Lung (tissue), 12 donors: ENCODE data around the gene SH2D7. TPM values are rescaled to one million over a fixed set of nuclear protein-coding genes. Genes with fewer than 3 reads are reported as not detected.
A peak's percentile ranks its signal among the peaks of the same experiment; 100 is the strongest.

Experiments used
- ATAC-seq: fragments of 200-7000 bp; cut with Tn5 transposase; one replicate; pipeline ENCODE4 v1.9.1; 2020; ENCODE audit warnings: moderate number of reproducible peaks; ENCODE audit not compliant: insufficient read depth, low FRiP score
- DNase-seq, 3 donors: peaks; one replicate each; pipeline ENCODE4 v3.0.0-alpha.2; 2013 to 2017
- H3K27ac ChIP-seq, 2 donors: one replicate each; pipeline ENCODE4 v1.5.1; 2013; ENCODE audit warnings: mild to moderate bottlenecking in 2 of 2, moderate library complexity in 2 of 2, control low read depth in 1 of 2, inconsistent platforms in 1 of 2, low read depth in 1 of 2, low read length in 1 of 2
- H3K27me3 ChIP-seq, 3 donors: one replicate each; pipeline ENCODE4 v1.5.1; 2013; ENCODE audit warnings: low read length in 2 of 3; ENCODE audit not compliant: control insufficient read depth in 3 of 3, insufficient read depth in 3 of 3
- H3K36me3 ChIP-seq, 4 donors: one replicate each; pipeline ENCODE4 v1.5.1; 2013; ENCODE audit warnings: low read length in 4 of 4, mild to moderate bottlenecking in 1 of 4, moderate library complexity in 1 of 4; ENCODE audit not compliant: control insufficient read depth in 4 of 4, insufficient read depth in 4 of 4
- H3K4me1 ChIP-seq, 5 donors: one replicate each; pipeline ENCODE4 v1.5.1; 2013; ENCODE audit warnings: low read length in 5 of 5, mild to moderate bottlenecking in 2 of 5, moderate library complexity in 1 of 5; ENCODE audit not compliant: control insufficient read depth in 5 of 5, insufficient read depth in 5 of 5
- H3K4me3 ChIP-seq: one replicate; pipeline ENCODE4 v1.5.1; 2013; ENCODE audit warnings: mild to moderate bottlenecking, control low read depth, moderate library complexity
- H3K9ac ChIP-seq, 2 donors: one replicate each; pipeline ENCODE4 v1.5.1; 2013; ENCODE audit warnings: low read length in 2 of 2, control low read depth in 1 of 2; ENCODE audit not compliant: insufficient read depth in 1 of 2
- H3K9me3 ChIP-seq, 4 donors: one replicate each; pipeline ENCODE4 v1.5.1; 2013; ENCODE audit warnings: low read length in 3 of 4, mild to moderate bottlenecking in 1 of 4, moderate library complexity in 1 of 4; ENCODE audit not compliant: control insufficient read depth in 4 of 4, insufficient read depth in 3 of 4
- WGBS, 2 donors: extraction: QIAGEN DNeasy Blood & Tissue Kit; methylation state at CpG; one replicate each; pipeline ENCODE4 v1.1.7; 2013; 5-methylcytosine and 5-hydroxymethylcytosine counted together
- polyA plus RNA-seq, 2 donors: library from polyadenylated mRNA; stranded (reverse); fragments of 200-250 nt; gene quantifications; one replicate each; pipeline ENCODE4 v1.2.1, GENCODE V29; 2013
- total RNA-seq, 2 donors: library from RNA; depleted of rRNA in 1 of 2; stranded (reverse); fragments of >200 nt in 1 of 2; gene quantifications; one replicate each; pipeline ENCODE4 v1.2.1, GENCODE V29; 2014 to 2021
- TF ChIP-seq, protein P1 (sequence below): IDR thresholded peaks from 2 replicates; pipeline ENCODE4 v1.5.1; 2012; ENCODE audit warnings: mild to moderate bottlenecking; ENCODE audit errors: control extremely low read depth, extremely low read depth
- donor health status: control.
- donor health status: control.
- donor health status: Bipolar disorder and iron deficiency.
- donor health status: healthy.
- donor health status: DM: yes; HTN: yes; CAD: no.

SH2D7 gene
- total and polyA plus RNA-seq, 4 donors = 0.04 to 0.25 TPM; not detected in 2

DNA sequence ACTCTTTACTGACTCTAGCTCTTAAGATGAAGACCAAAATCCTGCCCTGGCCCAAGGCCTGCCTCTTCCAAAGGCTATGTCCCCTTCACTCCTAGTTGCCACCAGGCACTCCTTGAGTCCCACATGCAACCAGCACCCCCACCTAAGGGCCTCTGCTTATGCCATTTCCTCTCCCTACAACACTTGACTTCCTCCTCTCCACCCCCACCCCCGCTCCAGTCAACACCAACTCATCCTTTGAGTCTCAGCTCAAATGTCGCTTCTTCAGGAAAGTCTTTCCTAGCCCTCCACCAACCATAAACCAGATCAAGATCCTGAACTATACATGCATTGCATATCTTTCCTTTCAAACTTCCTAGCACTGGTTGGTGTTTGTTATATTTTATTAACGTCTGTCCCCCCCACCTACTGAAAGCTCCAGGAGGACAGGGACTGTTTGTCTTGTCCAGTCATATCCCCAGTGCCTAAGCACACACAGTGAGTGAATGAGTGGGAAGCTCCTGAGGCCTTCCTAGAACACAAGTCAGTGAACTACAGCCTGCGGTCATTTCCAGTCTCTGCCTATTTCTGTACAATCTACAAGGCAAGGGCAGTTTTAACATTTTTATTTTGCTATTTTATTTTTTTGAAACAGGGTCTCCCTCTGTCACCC is 22.2 kb upstream of the SH2D7 start:
- DNase-seq (no peak), ATAC-seq (no peak)
- H3K9ac ChIP-seq = no peak overlapping the region
- WGBS, 2 donors = 37 to 46% methylated on average over 4 of the region's 4 CpGs
- peaks cover 0 to 5% (median 0%) of the 10 kb centered on the region in 4 donors for H3K36me3 ChIP-seq
- no peaks in the 10 kb centered on the region for H3K9me3 ChIP-seq
- no peaks in the 10 kb centered on the region for H3K27me3 ChIP-seq
- TF ChIP-seq, protein P1, sequence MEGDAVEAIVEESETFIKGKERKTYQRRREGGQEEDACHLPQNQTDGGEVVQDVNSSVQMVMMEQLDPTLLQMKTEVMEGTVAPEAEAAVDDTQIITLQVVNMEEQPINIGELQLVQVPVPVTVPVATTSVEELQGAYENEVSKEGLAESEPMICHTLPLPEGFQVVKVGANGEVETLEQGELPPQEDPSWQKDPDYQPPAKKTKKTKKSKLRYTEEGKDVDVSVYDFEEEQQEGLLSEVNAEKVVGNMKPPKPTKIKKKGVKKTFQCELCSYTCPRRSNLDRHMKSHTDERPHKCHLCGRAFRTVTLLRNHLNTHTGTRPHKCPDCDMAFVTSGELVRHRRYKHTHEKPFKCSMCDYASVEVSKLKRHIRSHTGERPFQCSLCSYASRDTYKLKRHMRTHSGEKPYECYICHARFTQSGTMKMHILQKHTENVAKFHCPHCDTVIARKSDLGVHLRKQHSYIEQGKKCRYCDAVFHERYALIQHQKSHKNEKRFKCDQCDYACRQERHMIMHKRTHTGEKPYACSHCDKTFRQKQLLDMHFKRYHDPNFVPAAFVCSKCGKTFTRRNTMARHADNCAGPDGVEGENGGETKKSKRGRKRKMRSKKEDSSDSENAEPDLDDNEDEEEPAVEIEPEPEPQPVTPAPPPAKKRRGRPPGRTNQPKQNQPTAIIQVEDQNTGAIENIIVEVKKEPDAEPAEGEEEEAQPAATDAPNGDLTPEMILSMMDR = no peak
- H3K4me1 ChIP-seq = peaks cover 21 to 70% (median 48%) of the 10 kb centered on the region in 5 donors
- no peak overlapping the region for H3K4me3 ChIP-seq
- peak overlapping the region in 1 of 2 donors; percentile 81 for H3K27ac ChIP-seq

DNA sequence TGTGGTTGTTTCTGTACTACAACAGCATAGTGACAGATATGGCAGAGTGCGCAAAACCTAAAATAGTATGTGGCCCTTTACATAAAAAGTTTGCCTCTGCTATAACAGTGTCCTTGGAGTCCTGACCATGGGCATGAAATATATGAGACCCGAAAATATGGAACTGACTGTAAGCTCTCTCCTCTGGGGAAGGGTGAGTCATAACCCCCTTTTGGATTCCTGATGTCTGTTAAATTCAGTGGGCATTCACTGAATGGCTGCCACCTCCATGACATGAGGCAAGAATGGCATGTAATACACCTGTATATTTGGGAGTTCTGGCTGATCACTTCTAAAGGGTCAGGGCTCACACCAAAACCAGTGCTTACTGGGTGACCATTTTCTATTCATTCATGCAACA is 21.0 kb upstream of the SH2D7 start:
- Histone ChIP-seq H3K27me3 (no peaks in the 10 kb centered on the region), H3K4me1 (peaks cover 21 to 70% (median 41%) of the 10 kb centered on the region in 5 donors), H3K36me3 (peaks cover 0 to 5% (median 0%) of the 10 kb centered on the region in 4 donors), H3K9ac (no peak overlapping the region), H3K4me3 (no peak overlapping the region), H3K9me3 (no peaks in the 10 kb centered on the region), H3K27ac (peak overlapping the region in 1 of 2 donors; percentile 59)
- TF ChIP-seq, protein P1 = no peak
- WGBS, 2 donors = 46 to 87% methylated on average over 2 of the region's 2 CpGs
- DNase-seq (no peak), ATAC-seq (no peak)

DNA sequence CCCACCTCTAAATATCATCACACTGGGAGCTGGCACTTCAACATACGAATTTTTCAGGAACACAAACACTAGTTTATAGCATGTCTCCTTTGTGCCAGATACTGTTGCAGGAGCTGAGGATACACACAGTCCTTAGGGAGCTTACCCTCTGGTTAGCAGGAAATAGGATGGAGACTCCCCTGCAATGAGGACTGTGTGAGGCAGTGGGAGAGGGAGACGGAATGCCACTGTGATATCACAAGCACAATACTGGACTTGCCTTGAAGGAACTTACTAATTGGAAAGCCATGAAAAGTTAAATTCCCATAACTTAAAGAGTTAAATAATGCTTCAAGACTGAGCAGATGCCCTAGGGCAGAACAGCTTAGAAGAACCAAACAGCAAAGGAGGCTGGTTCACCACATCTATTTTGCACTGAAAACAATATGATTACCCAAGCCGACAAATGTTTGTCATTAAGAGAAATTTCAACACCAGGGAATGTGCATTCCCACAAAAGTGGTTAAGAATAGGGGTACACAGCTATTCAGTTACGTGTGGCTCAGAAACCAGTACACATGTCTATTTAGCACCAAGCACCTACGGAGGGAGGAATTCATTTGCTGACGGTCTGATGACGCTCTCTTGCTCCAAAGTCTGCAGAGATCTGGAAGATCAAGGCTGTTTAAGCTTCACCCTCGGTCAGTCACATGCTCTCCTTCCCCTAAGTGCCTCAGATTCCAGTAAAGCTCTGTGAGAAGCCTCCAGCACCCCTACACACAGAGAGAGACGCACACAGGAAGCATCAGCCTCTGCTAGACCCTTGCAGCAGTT is 20.1 kb upstream of the SH2D7 start:
- Histone ChIP-seq H3K9ac (peak overlapping the region in 1 of 2 donors; percentile 38), H3K9me3 (no peaks in the 10 kb centered on the region), H3K4me1 (peaks cover 18 to 65% (median 36%) of the 10 kb centered on the region in 5 donors), H3K36me3 (peaks cover 0 to 5% (median 0%) of the 10 kb centered on the region in 4 donors), H3K4me3 (no peak overlapping the region), H3K27me3 (no peaks in the 10 kb centered on the region), H3K27ac (peak overlapping the region; percentile 15 to 72)
- ATAC-seq (no peak), DNase-seq (no peak)
- WGBS, 2 donors = 28 to 30% methylated on average over 9 of the region's 9 CpGs
- TF ChIP-seq, protein P1 = no peak
